ENCODE data around the gene ALG6. TPM values are rescaled to one million over a fixed set of nuclear protein-coding genes. Genes with fewer than 3 reads are reported as not detected.

Gene ALG6
- total and polyA plus RNA-seq, 2 of the 13 experiments (the other 11 are each of a cell fraction or from before 2014, with no cell fraction given): 6.8 to 8.1 TPM

DNA sequence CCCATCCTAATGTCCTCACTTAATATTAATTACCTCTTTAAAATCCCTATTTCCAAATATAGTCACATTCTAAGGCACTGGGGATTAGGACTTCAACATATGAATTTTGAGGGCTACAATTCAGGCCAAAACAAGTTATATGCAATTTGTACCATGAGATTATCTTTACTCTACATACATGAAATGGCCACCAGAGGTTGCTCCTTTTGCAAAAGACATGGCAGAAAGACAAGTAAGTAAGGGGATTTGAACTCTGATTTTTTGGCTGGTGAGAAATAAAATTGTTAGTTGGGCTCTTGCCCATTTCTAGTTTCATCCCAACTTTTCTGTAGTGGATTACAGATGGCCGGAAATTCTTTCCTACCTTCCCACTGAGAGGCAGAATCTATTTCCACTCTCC, 4.8 kb upstream of the ALG6 start:
- no peaks in the 10 kb centered on the region for H4K20me1 ChIP-seq (ENCODE audit: insufficient read depth, low read length)
- DNase-seq (ENCODE audit: low spot score) (no peak), FAIRE-seq (no peak), ATAC-seq (no peak)
- H3K27ac ChIP-seq (ENCODE audit: extremely low read length, insufficient read depth, low read length): no peak overlapping the region
- no peak overlapping the region for H3K9ac ChIP-seq (ENCODE audit: insufficient read depth, low read depth, low read length)
- H3K27me3 ChIP-seq (ENCODE audit: control insufficient read depth in 1 of 2, insufficient read depth in 2 of 2, low read length in 2 of 2): no peaks in the 10 kb centered on the region; a peak in 1 of 5 replicates
- BruUV-seq (replicated peaks): no TSS peak
- intact Hi-C loops (cut with micrococcal nuclease; ENCODE audit: unreplicated experiment) (no loop called here), in situ Hi-C loops (cut with HindIII; ENCODE audit: extremely low pct_ligation_motif_present, low pct_unique_long_range_greater_than_20kb) (no loop called here)
- no peak overlapping the region for H3K4me2 ChIP-seq (ENCODE audit: low read depth, low read length)
- WGBS (ENCODE audit: low lambda C conversion rate): 30% methylated on average over 1 of the region's 1 CpG
- ChIA-PET CTCF (ENCODE audit: low intra/inter-chr PET ratio, low total read pairs) (no interaction called here), POLR2A (no interaction called here)
- no peak overlapping the region for H3K4me3 ChIP-seq (replicated peaks in 1 of 3; ENCODE audit: insufficient read depth in 1 of 3, low read depth in 2 of 3, low read length in 3 of 3)
- no peaks in the 10 kb centered on the region for H3K9me3 ChIP-seq (ENCODE audit: low read length)
- no peak overlapping the region for H2AFZ ChIP-seq (ENCODE audit: low read length)
- peaks cover 7% of the 10 kb centered on the region; the same call in 1 of the 2 replicates for H3K4me1 ChIP-seq (ENCODE audit: insufficient read depth, low read length)
- no peak for TF ChIP-seq SIN3A (IDR thresholded peaks at IDR 0.05; ENCODE audit: borderline replicate concordance, low read depth, low read length)
- TF ChIP-seq NCOA2 (CRISPR knock-in tag; IDR thresholded peaks at IDR 0.05): no peak
- no peak for TF ChIP-seq ZNF619 (CRISPR knock-in tag; IDR thresholded peaks at IDR 0.05)
- TF ChIP-seq ZNF253 (CRISPR knock-in tag; IDR thresholded peaks at IDR 0.05; ENCODE audit: borderline replicate concordance): no peak
- TF ChIP-seq, protein P1, sequence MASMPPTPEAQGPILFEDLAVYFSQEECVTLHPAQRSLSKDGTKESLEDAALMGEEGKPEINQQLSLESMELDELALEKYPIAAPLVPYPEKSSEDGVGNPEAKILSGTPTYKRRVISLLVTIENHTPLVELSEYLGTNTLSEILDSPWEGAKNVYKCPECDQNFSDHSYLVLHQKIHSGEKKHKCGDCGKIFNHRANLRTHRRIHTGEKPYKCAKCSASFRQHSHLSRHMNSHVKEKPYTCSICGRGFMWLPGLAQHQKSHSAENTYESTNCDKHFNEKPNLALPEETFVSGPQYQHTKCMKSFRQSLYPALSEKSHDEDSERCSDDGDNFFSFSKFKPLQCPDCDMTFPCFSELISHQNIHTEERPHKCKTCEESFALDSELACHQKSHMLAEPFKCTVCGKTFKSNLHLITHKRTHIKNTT (CRISPR knock-in tag; IDR thresholded peaks at IDR 0.05): no peak
- TF ChIP-seq, protein P2, sequence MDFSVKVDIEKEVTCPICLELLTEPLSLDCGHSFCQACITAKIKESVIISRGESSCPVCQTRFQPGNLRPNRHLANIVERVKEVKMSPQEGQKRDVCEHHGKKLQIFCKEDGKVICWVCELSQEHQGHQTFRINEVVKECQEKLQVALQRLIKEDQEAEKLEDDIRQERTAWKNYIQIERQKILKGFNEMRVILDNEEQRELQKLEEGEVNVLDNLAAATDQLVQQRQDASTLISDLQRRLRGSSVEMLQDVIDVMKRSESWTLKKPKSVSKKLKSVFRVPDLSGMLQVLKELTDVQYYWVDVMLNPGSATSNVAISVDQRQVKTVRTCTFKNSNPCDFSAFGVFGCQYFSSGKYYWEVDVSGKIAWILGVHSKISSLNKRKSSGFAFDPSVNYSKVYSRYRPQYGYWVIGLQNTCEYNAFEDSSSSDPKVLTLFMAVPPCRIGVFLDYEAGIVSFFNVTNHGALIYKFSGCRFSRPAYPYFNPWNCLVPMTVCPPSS (IDR thresholded peaks at IDR 0.05): no peak
- no peak for TF ChIP-seq HDAC1 (CRISPR knock-in tag; IDR thresholded peaks at IDR 0.05)
- no peak for TF ChIP-seq ZNF264 (CRISPR knock-in tag; IDR thresholded peaks at IDR 0.05)
- TF ChIP-seq FOSL1 (CRISPR knock-in tag; IDR thresholded peaks at IDR 0.05; ENCODE audit: borderline replicate concordance): no peak
- no peak for TF ChIP-seq ZNF652 (CRISPR knock-in tag; IDR thresholded peaks at IDR 0.05; ENCODE audit: borderline replicate concordance, low read depth)
- TF ChIP-seq RELA (CRISPR knock-in tag; IDR thresholded peaks at IDR 0.05): no peak
- TF ChIP-seq, protein P3, sequence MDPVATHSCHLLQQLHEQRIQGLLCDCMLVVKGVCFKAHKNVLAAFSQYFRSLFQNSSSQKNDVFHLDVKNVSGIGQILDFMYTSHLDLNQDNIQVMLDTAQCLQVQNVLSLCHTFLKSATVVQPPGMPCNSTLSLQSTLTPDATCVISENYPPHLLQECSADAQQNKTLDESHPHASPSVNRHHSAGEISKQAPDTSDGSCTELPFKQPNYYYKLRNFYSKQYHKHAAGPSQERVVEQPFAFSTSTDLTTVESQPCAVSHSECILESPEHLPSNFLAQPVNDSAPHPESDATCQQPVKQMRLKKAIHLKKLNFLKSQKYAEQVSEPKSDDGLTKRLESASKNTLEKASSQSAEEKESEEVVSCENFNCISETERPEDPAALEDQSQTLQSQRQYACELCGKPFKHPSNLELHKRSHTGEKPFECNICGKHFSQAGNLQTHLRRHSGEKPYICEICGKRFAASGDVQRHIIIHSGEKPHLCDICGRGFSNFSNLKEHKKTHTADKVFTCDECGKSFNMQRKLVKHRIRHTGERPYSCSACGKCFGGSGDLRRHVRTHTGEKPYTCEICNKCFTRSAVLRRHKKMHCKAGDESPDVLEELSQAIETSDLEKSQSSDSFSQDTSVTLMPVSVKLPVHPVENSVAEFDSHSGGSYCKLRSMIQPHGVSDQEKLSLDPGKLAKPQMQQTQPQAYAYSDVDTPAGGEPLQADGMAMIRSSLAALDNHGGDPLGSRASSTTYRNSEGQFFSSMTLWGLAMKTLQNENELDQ (CRISPR knock-in tag; IDR thresholded peaks at IDR 0.05; ENCODE audit: borderline replicate concordance): no peak
- H3K36me3 ChIP-seq (replicated peaks in 1 of 2; ENCODE audit: control insufficient read depth in 1 of 2, insufficient read depth in 2 of 2, low read length in 2 of 2): no peaks in the 10 kb centered on the region
- no peaks in the 10 kb centered on the region for H3K79me2 ChIP-seq (ENCODE audit: insufficient read depth, low read length)
